Peyer's patch (tissue), 4 donors: Measurements from ENCODE around the gene TXK.

ENCODE experiments used
- POLR2A ChIP-seq, 2 donors: fragments of 450-650 bp; IDR thresholded peaks; one replicate each; pipeline ENCODE4 v1.5.1; 2017; ENCODE audit warnings: antibody characterized with exemption in 2 of 2, mild to moderate bottlenecking in 2 of 2, moderate library complexity in 2 of 2
- TF ChIP-seq, protein P1 (sequence below), 6 experiments: fragments of 450-650 bp in 4 of 6; fragments of 200-600 bp in 2 of 6; sonication (generic) in 1 of 6; IDR thresholded peaks; one replicate each; pipeline ENCODE4 v1.5.1; 2017 to 2019; ENCODE audit warnings: antibody characterized with exemption in 6 of 6, mild to moderate bottlenecking in 3 of 6, moderate library complexity in 1 of 6

DNA sequence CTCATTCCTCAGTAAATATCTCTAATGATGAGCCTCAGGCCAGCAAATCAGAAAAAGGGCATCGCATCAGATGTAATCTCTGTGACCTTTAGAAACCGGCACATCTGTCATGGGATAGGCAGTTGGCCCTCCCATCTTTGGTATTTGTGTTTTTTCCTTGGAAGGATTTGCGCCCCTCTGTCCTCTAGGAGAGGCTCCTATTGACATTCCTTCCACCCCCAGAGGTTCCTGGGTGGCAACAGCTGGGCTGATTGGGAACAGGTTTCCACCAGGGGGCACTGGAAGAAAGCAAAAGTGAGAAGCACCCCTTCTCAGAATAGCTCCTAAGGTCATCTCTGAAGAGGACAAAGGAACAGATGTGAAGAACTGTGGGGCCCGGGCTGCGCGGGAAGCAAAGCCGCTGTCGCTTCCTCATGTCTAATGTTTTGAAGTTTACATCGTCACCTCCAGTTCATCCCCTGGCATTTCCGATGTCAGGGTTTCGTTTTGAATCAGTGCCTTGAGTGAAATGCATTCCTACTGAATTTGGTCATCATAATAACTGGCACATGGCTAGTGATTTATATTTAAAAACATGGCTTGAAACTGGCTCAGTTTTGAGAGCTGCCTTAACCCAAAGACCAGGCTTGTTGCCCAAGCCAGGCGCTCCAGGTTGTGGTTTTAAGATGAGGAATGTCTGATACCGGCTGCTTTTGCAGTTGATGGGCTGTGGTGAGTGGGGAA is 6.2 kb downstream of the TXK start:
- TF ChIP-seq, protein P1, sequence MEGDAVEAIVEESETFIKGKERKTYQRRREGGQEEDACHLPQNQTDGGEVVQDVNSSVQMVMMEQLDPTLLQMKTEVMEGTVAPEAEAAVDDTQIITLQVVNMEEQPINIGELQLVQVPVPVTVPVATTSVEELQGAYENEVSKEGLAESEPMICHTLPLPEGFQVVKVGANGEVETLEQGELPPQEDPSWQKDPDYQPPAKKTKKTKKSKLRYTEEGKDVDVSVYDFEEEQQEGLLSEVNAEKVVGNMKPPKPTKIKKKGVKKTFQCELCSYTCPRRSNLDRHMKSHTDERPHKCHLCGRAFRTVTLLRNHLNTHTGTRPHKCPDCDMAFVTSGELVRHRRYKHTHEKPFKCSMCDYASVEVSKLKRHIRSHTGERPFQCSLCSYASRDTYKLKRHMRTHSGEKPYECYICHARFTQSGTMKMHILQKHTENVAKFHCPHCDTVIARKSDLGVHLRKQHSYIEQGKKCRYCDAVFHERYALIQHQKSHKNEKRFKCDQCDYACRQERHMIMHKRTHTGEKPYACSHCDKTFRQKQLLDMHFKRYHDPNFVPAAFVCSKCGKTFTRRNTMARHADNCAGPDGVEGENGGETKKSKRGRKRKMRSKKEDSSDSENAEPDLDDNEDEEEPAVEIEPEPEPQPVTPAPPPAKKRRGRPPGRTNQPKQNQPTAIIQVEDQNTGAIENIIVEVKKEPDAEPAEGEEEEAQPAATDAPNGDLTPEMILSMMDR (IDR thresholded peaks at IDR 0.05): peak; percentile 29 to 66 (median 58)
- TF ChIP-seq POLR2A (IDR thresholded peaks at IDR 0.05): no peak
